ENCODE results near the gene UBL7.
"Not testable (repeated sequence)": the region's sequence is repeated elsewhere in the genome, so short reads cannot be mapped to it uniquely, and the experiment has no call there.

Gene UBL7

DNA sequence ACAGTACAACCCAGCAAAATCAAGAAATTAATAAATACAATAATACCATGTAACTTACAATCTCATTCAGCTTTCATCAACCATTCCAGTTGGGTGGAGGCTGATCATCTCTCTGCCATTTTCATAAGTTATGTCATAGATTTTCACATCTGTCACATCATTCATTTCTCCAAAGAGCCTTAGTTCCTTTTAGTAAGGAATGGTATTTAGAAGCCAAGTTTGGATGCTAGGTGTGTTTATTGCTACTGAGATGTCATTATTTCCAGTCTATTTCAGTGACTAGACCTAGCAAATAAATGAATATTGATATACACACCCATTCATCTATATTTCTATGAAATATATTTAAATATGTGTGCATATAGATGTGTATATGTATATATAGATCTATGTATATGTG, 2.7 kb upstream of the UBL7 start:
- no peak for DNase-seq (ENCODE audit: low spot score)

DNA sequence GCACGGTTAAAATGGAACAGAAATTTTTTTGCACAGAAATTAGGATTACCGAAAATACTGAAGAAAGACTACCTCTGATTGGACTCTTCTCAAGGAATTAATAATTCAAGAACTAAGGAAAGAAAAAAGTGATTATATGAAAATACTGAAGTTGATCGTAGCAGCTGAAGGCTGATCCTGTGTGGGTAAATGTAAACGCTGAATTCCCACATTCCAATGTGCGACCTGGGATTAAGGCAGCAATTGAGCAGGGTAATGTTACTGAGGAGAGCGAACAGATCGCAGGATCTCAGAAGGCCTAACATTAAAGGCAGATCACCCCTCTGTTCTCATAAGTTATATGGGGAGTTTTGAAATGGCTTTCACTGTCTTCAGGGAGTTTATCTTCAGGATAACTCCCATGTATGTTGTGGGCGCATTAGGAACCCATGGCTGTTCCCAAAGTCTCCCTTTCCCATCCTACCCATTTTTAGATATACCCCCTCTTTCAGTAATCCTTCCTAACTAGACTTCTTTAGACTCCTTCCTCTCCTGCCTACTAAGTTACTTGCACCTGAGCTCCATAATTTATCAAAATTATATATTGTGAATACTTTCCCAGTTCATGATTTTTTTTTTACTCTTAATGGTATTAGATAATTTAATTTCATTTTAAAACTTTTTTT, 1.0 kb upstream of the UBL7 start:
- DNase-seq (ENCODE audit: low spot score): no peak

DNA sequence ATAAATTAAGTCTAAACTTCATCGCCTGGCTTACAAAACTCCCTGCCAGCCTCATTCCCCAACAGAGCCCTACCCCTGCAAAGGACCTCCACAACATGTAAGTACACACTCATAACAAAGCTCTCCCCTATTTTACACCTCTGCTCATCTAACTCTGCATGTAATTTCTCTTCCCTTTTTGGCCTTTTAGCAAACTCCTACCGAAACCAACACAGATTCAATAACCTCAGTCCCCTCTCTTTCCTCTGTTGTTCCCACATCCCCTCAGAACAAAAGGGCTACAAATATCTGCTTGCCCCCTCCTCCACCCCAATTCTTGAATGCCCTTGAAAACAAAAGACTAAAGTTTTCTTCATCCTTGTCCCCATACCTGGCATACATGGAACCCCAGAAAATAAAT, 662 bp downstream of the UBL7 start:
- no peak for DNase-seq (ENCODE audit: low spot score)

DNA sequence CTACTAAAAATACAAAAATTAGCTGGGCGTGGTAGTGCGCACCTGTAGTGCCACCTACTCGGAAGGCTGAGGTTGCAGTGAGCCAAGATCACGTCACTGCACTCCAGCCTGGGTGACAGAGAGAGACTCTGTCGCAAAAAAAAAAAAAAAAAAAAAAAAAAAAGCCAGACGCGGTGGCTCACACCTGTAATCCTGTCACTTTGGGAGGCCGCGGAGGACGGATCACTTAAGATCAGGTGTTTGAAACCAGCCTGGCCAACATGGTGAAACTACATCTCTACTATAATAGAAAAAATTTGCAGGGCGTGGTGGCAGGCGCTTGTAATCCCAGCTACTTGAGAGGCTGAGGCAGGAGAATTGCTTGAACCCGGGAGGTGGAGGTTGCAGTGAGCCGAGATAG, 1.2 kb downstream of the UBL7 start:
- not testable (repeated sequence) for DNase-seq (ENCODE audit: low spot score)

DNA sequence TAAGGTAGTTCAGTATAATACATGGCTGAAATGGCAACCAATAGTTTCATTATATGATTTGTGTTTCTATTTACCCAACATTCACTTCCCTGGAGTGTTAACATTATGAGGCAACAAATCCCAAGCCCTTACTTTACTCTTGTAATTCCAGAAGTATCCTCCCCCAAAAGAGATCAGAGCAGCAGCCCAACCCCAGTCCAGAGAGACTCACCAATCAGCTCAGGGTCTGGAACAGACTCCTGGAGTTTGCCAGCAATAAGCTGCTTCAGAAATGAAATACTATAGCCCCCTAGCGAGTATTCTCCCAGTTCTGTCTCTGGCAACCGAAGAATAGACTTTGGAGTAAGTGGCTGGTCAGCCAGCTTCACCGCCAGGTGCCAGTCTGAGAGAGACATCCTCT, 2.5 kb downstream of the UBL7 start:
- no peak for DNase-seq (ENCODE audit: low spot score)

DNA sequence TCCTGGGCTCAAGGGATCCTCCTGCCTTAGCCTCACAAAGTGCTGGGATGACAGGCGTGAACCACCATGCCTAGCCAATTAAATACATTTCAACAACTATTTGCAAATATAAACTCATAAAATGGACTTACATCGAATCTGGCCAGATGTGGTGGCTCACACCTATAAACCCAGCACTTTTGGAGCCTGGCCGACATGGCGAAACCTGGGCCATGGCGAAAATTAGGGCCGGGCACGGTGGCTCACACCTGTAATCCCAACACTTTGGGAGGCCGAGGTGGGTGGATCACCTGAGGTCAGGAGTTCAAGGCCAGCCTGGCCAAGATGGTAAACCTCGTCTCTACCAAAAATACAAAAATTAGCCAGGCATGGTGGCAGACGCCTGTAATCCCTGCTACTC, 3.9 kb downstream of the UBL7 start:
- not testable (repeated sequence) for DNase-seq (ENCODE audit: low spot score)

DNA sequence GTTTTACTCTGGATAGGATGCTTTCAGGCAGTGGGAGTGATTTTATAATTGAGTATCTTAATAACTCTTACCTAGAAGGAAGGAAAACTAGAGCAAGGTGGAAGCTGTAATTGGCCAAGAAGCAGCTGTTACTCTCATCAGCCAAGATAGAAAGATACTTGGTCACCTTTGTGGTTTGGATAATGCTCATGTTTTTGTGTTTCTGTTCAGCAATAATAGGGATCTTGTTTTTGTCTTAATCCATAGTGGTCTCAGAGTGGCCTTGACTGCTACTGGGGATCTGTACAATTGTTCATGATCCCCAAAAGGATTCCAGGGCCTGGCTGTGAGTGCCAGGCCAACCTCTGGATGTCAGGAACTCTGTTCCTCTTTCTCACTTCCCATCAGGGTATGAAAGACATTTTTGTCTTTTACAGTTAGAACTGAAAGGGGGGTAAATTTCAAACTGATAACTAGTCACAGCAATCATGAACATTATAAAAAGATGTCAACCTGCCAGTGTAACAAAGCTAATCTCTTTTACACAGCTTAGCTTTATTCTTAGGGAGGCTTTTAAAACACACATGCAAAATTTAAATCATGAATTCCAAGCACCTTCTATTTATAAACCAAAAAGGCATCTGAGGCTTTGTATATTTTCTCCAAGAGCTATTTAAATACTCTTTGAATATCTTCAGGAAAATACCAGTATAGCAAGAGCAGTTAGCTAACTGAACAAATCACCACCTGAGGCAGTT, 6.0 kb downstream of the UBL7 start:
- DNase-seq (ENCODE audit: low spot score): no peak

DNA sequence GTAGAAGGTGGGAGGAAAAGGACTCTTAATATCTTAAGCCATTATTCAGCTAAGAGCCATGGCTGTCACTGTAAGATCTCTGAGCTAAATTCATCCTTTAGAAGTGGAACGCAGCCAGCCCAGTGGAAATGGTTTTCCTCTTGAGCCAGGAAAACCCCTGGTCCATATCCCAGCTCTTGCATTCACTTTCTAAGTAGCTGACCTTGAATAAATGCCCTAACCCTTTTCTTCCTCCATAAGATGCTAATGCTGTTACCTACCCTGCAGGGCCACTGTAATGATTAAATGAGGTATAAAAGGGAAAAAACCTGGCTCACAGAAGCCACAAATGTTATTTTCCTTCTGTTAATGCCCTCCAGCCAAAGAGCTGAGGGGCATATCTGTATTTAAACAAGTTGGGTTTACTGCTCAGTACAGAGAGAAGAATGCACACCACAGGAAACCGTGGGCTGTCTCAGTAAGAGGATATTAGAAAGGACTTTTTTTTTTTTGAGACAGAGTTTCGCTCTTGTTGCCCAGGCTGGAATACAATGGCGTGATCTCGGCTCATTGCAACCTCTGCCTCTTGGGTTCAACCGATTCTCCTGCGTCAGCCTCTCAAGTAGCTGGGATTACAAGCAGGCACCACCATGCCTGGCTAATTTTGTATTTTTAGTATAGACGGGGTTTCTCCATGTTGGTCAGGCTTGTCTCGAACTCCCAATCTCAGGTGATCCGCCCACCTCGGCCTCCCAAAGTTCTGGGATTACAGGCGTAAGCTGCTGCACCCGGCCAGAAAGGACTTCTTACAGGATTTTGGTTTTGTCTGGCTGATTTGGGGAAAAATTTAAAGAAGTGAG, 6.8 kb downstream of the UBL7 start:
- DNase-seq (ENCODE audit: low spot score): no peak

DNA sequence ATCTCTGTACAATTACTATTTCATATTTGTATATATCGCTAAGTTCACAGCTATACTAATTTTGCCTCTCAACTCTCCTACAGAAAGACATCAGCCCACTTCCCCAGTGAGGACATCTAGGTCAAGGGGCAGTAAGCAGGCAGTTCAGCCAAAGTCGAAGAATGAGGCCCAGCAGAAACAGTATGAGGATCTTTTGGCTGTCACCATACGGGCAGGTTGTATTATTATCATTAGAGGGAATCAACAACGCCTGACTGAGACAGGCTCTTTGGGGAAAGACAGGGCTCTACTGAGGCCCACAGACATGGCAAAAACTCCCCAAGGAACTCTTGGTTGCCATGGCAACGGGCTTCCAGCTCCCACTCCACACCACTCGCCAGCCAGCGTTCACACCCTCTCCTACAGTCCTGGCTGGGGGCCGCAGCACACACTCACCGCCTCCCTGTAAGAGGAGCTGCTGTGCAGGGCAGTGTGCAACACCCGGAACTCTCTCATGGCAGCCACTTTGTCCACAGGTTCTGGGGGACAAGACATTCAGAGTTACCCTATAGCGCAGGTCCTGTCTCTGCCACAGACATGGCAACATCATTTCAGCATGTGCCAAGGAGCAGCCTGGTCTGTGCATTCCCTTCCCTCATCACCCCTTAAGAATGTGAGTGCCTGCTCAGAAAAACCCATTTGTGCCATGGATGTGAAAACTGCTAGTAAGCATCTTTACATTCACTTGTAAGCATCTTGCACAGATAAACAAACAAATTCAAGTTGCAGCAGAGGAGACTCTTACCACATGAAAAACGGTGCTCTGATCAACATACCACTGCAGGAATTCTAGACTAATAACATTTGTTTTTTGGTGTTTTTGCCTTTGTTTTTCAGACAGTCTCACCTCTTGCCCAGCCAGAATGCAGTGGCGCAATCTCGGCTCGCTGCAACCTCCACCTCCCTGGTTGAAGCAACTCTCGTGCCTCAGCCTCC, 8.8 kb downstream of the UBL7 start:
- no peak for DNase-seq (ENCODE audit: low spot score)

DNA sequence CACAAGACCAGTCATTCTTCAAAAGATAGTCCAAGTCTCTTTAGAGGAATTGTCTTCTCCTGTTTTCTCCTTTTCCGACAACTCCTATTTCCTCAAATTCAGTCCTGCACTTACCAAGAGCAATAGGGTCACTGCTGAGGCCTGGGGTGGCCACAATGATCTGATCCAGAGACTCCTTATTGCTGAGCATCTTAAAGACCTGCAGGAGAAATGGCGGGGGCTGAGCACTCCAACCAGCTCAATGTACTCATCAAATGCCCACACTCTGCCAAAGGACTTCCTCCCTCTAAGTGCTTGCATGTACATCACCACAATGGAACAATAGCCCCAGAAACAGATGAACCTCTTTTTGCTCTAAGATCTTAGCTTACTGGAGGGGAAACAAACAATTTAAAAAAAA, 9.6 kb downstream of the UBL7 start:
- DNase-seq (ENCODE audit: low spot score): no peak

DNA sequence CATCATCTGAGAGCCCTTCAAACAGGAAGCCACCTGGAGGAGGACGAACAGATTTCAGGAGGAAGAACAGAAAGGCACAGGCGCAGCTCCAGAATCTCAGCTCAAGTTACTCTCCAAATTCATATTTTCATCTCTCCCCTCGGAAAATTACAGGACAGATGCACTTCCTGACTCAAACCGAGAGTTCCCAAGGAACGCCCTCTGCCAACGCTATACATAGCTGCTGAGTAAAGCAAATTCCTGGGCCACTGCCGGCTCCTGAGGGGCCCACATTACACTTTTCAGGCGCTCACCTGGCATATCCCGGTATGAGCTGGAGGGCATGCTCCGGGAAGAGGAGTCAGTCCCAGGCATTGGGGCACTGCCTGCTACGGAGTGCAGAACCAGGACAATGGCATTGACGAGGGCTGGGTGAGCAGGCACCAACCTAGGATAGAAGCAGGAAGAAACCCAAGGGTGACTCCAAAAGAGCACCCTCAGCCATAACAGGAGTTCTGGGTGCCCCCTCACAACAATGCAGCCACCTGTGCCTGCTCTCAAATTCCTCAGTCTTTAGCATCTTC, 11.2 kb downstream of the UBL7 start:
- no peak for DNase-seq (ENCODE audit: low spot score)

DNA sequence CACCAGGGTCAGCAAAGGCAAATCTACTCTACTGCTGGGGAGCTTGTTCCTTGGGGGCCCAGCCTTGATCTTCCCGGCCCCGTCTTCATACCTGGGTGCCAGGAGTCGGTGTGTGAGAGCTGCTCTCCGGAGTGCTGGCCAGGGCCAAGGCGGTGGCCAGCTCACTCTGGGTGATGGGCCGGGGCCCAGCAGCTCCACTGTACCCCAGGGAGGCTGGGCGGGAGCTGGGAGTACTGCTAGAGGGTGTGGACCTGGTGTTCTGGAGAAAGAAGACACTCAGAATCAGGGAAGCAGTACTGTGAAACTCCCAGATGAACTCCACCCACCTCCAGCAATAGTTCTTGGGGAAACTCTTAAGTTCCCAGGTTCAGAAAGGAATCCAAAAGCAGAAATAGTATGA, 11.9 kb downstream of the UBL7 start:
- no peak for DNase-seq (ENCODE audit: low spot score)

DNA sequence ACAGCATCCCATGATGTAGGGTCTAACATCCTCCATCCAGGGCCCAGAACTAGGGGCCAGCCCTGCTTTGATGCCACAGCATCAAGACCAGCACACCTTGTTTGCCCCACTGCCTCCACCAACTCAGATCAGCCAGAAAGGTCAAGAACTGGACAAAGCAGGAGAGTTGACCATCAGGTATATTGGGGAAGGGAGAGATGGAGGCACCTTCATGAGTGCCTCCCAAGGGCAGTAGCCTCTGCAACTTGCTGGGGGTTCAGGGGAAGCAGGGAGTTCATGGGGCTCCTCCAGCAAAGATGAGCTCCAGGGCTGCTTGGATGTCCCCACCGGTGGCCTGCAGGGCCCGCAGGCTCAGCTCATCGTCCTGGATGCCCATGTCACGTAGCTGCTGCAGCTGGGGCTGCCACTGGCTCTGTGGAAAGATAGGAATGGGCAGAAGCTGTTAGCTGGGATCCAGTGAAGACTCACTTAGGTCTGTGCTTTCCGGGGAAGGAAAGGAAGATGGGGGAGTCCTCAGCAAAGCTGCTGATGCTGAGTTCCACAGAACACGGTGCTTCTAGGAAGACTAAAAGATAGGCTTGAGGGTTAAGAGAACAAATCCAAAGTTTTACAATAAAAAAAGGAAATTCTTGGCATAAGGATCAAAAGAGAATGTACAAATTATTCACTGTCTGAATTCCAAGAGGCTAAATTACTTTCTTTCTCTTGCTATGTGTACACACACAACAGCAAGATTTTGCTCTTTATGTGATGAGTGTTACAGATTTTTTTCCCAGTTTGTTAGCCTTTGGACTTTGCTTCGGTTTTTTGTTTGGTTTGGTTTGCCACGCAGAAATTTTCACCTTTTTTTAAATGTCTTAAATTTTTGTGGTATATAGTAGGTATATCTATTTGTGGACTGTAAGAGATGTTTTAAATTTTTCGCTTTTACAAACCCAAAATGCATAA, 14.9 kb downstream of the UBL7 start:
- no peak for DNase-seq (ENCODE audit: low spot score)

DNA sequence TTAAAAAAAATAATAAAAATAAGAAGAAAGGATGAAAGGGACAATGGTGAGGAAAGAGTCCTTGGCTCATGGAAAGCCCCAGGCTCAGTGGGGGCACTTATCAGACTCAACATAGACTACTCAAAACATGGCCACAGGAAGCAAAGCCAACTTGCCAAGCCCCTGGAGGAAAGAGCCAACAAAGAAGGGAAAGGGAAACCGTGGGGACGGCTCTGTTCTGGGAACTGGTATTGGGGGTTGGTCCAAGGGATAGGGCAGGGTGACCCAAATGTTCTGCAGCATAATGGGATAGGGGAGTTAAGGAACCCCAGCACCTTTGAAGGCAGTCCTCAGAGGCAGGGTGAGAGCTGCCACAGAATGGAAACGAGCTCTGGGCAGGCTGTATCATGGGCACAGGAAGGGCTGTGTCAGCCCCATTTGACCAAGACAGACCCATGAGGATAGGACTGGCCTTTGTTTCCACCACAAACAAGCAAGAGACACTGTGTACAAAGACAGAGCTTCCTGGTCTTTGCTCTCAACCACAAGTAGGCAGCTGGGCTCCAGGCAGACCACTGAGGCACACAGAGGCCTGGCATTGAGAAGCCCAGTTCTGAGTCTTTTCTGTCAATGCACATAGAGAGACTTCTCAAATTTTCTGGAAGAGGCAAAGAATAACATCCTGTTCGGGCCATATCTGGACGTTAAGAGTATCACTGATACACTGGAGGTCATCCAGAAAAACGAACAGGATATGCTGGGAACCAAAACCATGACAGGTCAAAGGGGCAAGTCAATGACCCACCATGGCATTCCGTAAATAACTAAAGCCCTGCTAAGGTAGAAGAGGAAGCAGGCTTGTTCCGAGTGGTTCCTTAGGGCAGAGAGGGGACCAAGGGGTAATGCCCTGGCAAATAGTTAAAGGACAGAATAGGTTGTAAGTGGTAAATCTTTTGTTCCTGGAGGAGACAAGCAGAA, 16.6 kb downstream of the UBL7 start:
- no peak for DNase-seq (ENCODE audit: low spot score)

DNA sequence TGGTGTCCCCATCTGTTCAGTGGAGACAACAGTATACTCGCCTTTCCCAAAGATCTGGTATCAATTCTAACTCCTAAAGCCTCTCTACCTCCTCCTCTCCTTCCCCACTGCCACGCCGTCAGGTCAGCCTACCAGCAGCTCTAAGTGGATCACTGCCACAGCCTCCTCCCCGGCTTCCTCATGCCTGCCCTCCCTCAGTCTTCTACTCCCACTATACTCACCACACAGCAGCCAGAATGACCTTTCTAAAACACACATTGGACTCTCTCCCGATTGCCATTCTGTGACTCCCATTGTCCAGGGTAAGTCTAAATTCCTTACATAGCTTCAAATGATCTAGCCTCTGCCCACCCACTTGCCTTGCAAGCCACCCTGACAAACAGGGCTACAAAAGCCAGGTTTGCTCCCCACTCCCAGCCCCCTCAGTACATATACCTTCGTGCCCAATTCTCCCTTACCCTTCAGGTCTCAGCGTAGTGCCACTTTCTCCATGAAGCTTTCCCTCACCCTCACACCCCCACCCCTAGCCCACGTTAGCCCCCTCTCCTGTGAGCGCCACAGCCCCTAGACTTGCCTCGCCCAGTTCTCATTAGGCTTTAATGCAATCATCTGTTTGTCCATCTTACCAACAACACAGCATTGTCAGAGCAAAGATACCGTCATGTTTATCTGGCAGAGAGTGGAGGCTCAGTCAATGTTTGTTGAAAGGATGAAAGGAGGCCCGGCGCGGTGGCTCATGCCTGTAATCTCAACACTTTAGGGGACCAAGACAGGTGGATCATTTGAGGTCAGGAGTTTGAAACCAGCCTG, 17.7 kb downstream of the UBL7 start:
- no peak for DNase-seq (ENCODE audit: low spot score)

DNA sequence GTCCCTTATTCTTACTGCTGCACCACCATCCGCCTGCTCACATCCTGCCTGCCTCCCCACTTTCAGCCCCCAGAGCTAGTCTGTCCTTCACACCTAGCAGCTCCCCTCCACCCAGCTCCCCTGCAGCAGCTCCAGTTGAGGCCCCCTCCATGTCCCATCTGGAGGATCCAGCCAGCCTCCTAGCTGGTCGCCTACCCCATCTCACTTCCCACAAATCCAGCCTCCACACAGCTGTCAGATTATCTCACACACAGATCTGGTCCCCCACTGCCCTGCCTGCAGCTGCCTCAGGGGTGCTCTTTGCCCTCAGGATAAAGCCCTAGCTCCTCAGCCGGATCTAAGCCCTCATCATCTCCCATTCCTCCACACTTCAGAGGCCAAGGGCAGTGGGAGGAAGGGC, 18.4 kb downstream of the UBL7 start:
- DNase-seq (ENCODE audit: low spot score): no peak

DNA sequence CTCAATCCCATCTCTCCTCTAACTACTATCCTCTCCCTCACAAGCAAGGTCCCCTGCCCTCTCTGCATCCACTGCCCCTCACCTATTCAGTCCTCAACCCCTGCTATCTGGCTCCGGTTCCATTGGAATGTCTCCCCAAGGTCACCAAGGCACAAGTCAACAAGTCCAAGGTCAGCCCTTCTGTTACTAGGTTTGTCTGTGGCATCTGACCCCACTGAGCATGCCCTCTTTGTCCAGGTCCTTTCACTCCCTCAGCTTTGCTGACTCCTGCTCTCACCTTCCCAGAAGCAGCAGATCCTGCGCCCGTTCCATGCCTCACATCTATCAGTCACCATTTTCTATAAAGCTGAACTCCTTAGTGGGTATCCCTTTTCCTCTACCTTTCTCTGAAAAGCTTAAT, 18.9 kb downstream of the UBL7 start:
- no peak for DNase-seq (ENCODE audit: low spot score)

DNA sequence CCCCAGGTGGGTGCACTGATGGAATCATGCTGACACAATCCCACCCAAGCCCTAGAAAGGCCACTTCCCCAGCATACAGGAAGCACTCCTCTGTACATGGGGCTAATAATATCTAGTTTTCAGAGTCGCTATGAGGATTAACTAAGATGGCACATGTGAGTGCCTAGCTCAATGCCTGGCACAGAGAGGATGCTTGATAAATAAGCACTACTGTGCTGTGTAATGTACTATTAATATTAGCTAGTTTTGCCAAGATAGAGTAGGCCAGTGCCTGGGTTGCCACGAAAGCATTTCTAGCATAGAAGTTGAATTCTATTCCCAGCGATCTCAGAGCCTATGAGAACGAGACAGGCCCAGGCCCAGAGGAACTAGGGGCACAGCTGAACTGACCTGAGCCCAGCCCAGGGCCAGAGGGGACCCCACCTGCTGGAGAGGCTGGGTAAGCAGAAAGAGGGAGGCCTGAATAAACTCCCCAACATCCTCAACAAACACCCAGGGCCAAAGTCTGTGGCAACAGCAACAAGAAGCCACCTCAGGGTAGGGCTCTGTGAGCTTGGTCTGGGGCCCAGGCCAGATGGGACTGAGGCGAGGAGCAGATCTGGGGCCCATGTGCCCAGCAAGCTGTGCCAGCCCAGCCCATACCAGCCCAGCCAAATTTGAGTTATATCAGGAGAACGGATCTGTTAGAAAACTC, 19.6 kb downstream of the UBL7 start:
- no peak for DNase-seq (ENCODE audit: low spot score)

Measured in putamen (tissue), 1 donor.